HEK293 (cell line): ENCODE data around the gene SPATS1.

Source experiments
- HOXC10 ChIP-seq: sonication (generic); formaldehyde crosslinking; IDR thresholded peaks from 2 replicates; pipeline ENCODE4 v1.8.1; 2023; ENCODE audit warnings: mild to moderate bottlenecking, missing genetic modification reagents
- KLF7 ChIP-seq: fragments of 450-650 bp; formaldehyde crosslinking; IDR thresholded peaks from 2 replicates; pipeline ENCODE4 v1.5.1; 2016; ENCODE audit warnings: missing biosample characterization, missing genetic modification characterization, borderline replicate concordance
- OVOL3 ChIP-seq: fragments of 450-650 bp; formaldehyde crosslinking; IDR thresholded peaks from 2 replicates; pipeline ENCODE4 v1.5.1; 2016; ENCODE audit warnings: missing biosample characterization, missing genetic modification characterization
- PRDM1 ChIP-seq: fragments of 450-650 bp; formaldehyde crosslinking; IDR thresholded peaks from 2 replicates; pipeline ENCODE4; 2016; ENCODE audit warnings: missing biosample characterization, missing genetic modification characterization
- ZEB2 ChIP-seq: fragments of 450-650 bp; formaldehyde crosslinking; IDR thresholded peaks from 2 replicates; pipeline ENCODE4 v1.5.1; 2016; ENCODE audit warnings: missing biosample characterization, missing genetic modification characterization
- ZFP41 ChIP-seq: fragments of 450-650 bp; formaldehyde crosslinking; IDR thresholded peaks from 2 replicates; pipeline ENCODE4 v1.5.1; 2016; ENCODE audit warnings: missing biosample characterization, missing genetic modification characterization, borderline replicate concordance
- ZNF114 ChIP-seq: fragments of 450-650 bp; formaldehyde crosslinking; IDR thresholded peaks from 2 replicates; pipeline ENCODE4 v1.5.0; 2017; ENCODE audit warnings: missing biosample characterization, missing genetic modification characterization
- ZNF157 ChIP-seq: fragments of 450-650 bp; formaldehyde crosslinking; IDR thresholded peaks from 2 replicates; pipeline ENCODE4 v1.5.1; 2016; ENCODE audit warnings: missing biosample characterization, missing genetic modification characterization
- ZNF24 ChIP-seq: fragments of 450-650 bp; formaldehyde crosslinking; IDR thresholded peaks from 2 replicates; pipeline ENCODE4 v1.5.1; 2016; ENCODE audit warnings: missing biosample characterization, missing genetic modification characterization
- ZNF248 ChIP-seq: fragments of 450-650 bp; formaldehyde crosslinking; IDR thresholded peaks from 2 replicates; pipeline ENCODE4 v1.5.1; 2017; ENCODE audit warnings: missing biosample characterization, missing genetic modification characterization
- ZNF274 ChIP-seq, 2 experiments: fragments of 200-500 bp in 1 of 2; fragments of 450-650 bp in 1 of 2; sonication (Bioruptor generic) in 1 of 2; formaldehyde crosslinking in 1 of 2; IDR thresholded peaks; 2 replicates each; pipeline versions ENCODE4 v1.5.1 to v1.6.1; 2014 to 2016; ENCODE audit warnings: borderline replicate concordance in 1 of 2, inconsistent platforms in 1 of 2, low read length in 1 of 2, missing biosample characterization in 1 of 2, missing genetic modification characterization in 1 of 2
- ZNF354C ChIP-seq: fragments of 450-650 bp; formaldehyde crosslinking; IDR thresholded peaks from 2 replicates; pipeline ENCODE4 v1.5.1; 2016; ENCODE audit warnings: missing biosample characterization, missing genetic modification characterization, low read depth, borderline replicate concordance
- ZNF416 ChIP-seq: fragments of 450-650 bp; formaldehyde crosslinking; IDR thresholded peaks from 2 replicates; pipeline ENCODE4 v1.5.1; 2016; ENCODE audit warnings: missing biosample characterization, missing genetic modification characterization
- ZNF433 ChIP-seq: fragments of 450-650 bp; formaldehyde crosslinking; IDR thresholded peaks from 2 replicates; pipeline ENCODE4 v1.5.1; 2016; ENCODE audit warnings: missing biosample characterization, missing genetic modification characterization, low read depth
- ZNF510 ChIP-seq: fragments of 450-650 bp; formaldehyde crosslinking; IDR thresholded peaks from 2 replicates; pipeline ENCODE4 v1.5.1; 2018; ENCODE audit warnings: mild to moderate bottlenecking, missing genetic modification characterization, missing biosample characterization; ENCODE audit not compliant: insufficient replicate concordance
- ZNF514 ChIP-seq: fragments of 450-650 bp; formaldehyde crosslinking; IDR thresholded peaks from 2 replicates; pipeline ENCODE4 v1.5.1; 2016; ENCODE audit warnings: missing biosample characterization, missing genetic modification characterization
- ZNF530 ChIP-seq: fragments of 450-650 bp; formaldehyde crosslinking; IDR thresholded peaks from 2 replicates; pipeline ENCODE4 v1.5.1; 2016; ENCODE audit warnings: low read depth, missing biosample characterization, missing genetic modification characterization
- ZNF664 ChIP-seq: fragments of 450-650 bp; formaldehyde crosslinking; IDR thresholded peaks from 2 replicates; pipeline ENCODE4 v1.5.1; 2016; ENCODE audit warnings: missing biosample characterization, missing genetic modification characterization
- ZNF677 ChIP-seq: fragments of 450-650 bp; IDR thresholded peaks from 2 replicates; pipeline ENCODE4 v1.5.0; 2018; ENCODE audit warnings: missing biosample characterization, mild to moderate bottlenecking, missing genetic modification characterization, moderate library complexity
- ZNF707 ChIP-seq: fragments of 450-650 bp; formaldehyde crosslinking; IDR thresholded peaks from 2 replicates; pipeline ENCODE4 v1.5.1; 2016; ENCODE audit warnings: missing biosample characterization, missing genetic modification characterization
- ZNF76 ChIP-seq: fragments of 450-650 bp; formaldehyde crosslinking; IDR thresholded peaks from 2 replicates; pipeline ENCODE4; 2016; ENCODE audit warnings: low read depth, missing biosample characterization, missing genetic modification characterization, borderline replicate concordance
- TF ChIP-seq, protein P1 (sequence below): fragments of 450-650 bp; formaldehyde crosslinking; IDR thresholded peaks from 2 replicates; pipeline ENCODE4 v1.5.1; 2016; ENCODE audit warnings: missing biosample characterization, missing genetic modification characterization, low read depth
- TF ChIP-seq, protein P2 (sequence below): fragments of 450-650 bp; formaldehyde crosslinking; IDR thresholded peaks from 2 replicates; pipeline ENCODE4 v1.5.1; 2016; ENCODE audit warnings: missing biosample characterization, missing genetic modification characterization
- TF ChIP-seq, protein P3 (sequence below): fragments of 450-650 bp; formaldehyde crosslinking; IDR thresholded peaks from 2 replicates; pipeline ENCODE4 v1.5.1; 2016; ENCODE audit warnings: missing biosample characterization, missing genetic modification characterization
- TF ChIP-seq, protein P4 (sequence below): fragments of 450-650 bp; IDR thresholded peaks from 2 replicates; pipeline ENCODE4 v1.5.1; 2018; ENCODE audit warnings: missing biosample characterization, mild to moderate bottlenecking, missing genetic modification characterization
- TF ChIP-seq, protein P5 (sequence below): fragments of 450-650 bp; formaldehyde crosslinking; IDR thresholded peaks from 2 replicates; pipeline ENCODE4 v1.5.1; 2016; ENCODE audit warnings: missing biosample characterization, missing genetic modification characterization
- TF ChIP-seq, protein P6 (sequence below): fragments of 450-650 bp; formaldehyde crosslinking; IDR thresholded peaks from 2 replicates; pipeline ENCODE4 v1.5.1; 2016; ENCODE audit warnings: missing biosample characterization, missing genetic modification characterization
- TF ChIP-seq, protein P7 (sequence below): fragments of 450-650 bp; formaldehyde crosslinking; IDR thresholded peaks from 2 replicates; pipeline ENCODE4 v1.5.1; 2016; ENCODE audit warnings: missing biosample characterization, missing genetic modification characterization, borderline replicate concordance

SPATS1 gene

DNA sequence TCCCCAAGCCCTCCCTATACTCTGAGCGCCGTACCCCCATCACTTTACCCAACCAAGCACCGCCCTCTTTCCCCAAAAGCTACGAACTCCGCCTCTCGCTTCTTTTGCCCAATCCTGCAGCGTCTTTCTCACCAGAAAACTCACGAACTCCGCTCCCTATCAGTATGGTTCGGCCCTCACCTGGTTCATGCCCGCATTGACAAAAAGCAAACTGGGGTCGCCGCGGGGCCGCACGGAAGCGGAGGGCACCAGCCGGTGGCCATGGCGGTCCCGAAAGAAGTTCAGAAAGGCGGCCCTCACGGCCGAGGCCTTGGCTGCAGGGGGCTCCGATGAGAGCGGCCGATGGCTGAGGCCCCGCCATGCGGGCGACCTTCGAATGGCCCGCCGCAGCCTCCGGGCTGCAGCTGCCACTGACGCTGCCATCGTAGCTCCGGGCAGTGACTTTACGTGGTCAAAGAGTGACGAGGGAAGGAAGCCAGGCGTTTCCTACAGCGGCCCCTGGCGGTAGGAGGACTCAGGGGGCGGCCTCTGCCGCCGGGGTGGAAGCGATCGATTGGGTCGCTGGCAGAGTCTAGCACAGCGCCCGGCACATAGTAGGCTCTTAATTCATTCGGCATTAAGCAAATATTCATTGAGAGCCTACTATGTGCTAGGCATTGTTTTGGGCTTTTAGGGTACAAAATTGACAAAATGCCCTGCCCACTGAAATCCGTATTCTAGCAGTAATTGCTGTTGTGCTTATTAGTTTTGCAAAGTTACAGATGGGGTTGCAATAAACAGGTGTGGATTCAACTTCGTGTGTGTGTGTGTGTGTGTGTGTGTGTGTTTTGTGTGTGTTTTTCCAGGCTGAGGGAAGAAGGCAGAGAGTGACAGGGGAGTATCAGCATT, 29.3 kb upstream of the SPATS1 start, which contains the start of gene AARS2 (continued):
- TF ChIP-seq ZNF157 (tag by site-specific recombination) (no peak), ZNF707 (tag by site-specific recombination) (no peak), ZNF76 (tag by site-specific recombination) (peak; percentile 78; the same call in 1 of the 2 replicates), PRDM1 (no peak), HOXC10 (CRISPR knock-in tag) (peak; percentile 90), ZNF24 (tag by site-specific recombination) (peak; percentile 93), KLF7 (tag by site-specific recombination) (0 out of 2 replicates have a peak, but pooled peaks have one; percentile 43), ZNF510 (tag by site-specific recombination) (no peak), OVOL3 (tag by site-specific recombination) (peak; percentile 78), ZFP41 (tag by site-specific recombination) (no peak), ZNF433 (no peak), ZNF416 (tag by site-specific recombination) (no peak), ZNF354C (tag by site-specific recombination) (no peak), ZNF274 (IDR thresholded peaks at IDR 0.05; ENCODE audit: low read length) (no peak), ZNF274 (tag by site-specific recombination; IDR thresholded peaks at IDR 0.05; ENCODE audit: borderline replicate concordance) (no peak), ZNF664 (tag by site-specific recombination) (peak; percentile 46), ZNF514 (tag by site-specific recombination) (no peak), ZNF677 (tag by site-specific recombination) (no peak), ZEB2 (tag by site-specific recombination) (peak; percentile 83; the same call in 1 of the 2 replicates), ZNF248 (tag by site-specific recombination) (no peak), ZNF530 (no peak), ZNF114 (no peak)
- TF ChIP-seq, protein P1, sequence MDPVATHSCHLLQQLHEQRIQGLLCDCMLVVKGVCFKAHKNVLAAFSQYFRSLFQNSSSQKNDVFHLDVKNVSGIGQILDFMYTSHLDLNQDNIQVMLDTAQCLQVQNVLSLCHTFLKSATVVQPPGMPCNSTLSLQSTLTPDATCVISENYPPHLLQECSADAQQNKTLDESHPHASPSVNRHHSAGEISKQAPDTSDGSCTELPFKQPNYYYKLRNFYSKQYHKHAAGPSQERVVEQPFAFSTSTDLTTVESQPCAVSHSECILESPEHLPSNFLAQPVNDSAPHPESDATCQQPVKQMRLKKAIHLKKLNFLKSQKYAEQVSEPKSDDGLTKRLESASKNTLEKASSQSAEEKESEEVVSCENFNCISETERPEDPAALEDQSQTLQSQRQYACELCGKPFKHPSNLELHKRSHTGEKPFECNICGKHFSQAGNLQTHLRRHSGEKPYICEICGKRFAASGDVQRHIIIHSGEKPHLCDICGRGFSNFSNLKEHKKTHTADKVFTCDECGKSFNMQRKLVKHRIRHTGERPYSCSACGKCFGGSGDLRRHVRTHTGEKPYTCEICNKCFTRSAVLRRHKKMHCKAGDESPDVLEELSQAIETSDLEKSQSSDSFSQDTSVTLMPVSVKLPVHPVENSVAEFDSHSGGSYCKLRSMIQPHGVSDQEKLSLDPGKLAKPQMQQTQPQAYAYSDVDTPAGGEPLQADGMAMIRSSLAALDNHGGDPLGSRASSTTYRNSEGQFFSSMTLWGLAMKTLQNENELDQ, result no peak
- TF ChIP-seq, protein P2, sequence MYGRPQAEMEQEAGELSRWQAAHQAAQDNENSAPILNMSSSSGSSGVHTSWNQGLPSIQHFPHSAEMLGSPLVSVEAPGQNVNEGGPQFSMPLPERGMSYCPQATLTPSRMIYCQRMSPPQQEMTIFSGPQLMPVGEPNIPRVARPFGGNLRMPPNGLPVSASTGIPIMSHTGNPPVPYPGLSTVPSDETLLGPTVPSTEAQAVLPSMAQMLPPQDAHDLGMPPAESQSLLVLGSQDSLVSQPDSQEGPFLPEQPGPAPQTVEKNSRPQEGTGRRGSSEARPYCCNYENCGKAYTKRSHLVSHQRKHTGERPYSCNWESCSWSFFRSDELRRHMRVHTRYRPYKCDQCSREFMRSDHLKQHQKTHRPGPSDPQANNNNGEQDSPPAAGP, result peak; percentile 90
- TF ChIP-seq, protein P3, sequence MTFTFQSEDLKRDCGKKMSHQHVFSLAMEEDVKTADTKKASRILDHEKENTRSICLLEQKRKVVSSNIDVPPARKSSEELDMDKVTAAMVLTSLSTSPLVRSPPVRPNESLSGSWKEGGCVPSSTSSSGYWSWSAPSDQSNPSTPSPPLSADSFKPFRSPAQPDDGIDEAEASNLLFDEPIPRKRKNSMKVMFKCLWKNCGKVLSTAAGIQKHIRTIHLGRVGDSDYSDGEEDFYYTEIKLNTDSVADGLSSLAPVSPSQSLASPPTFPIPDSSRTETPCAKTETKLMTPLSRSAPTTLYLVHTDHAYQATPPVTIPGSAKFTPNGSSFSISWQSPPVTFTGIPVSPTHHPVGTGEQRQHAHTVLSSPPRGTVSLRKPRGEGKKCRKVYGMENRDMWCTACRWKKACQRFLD (tag by site-specific recombination), result no peak
- TF ChIP-seq, protein P4, sequence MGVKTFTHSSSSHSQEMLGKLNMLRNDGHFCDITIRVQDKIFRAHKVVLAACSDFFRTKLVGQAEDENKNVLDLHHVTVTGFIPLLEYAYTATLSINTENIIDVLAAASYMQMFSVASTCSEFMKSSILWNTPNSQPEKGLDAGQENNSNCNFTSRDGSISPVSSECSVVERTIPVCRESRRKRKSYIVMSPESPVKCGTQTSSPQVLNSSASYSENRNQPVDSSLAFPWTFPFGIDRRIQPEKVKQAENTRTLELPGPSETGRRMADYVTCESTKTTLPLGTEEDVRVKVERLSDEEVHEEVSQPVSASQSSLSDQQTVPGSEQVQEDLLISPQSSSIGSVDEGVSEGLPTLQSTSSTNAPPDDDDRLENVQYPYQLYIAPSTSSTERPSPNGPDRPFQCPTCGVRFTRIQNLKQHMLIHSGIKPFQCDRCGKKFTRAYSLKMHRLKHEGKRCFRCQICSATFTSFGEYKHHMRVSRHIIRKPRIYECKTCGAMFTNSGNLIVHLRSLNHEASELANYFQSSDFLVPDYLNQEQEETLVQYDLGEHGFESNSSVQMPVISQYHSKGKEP (tag by site-specific recombination), result peak; percentile 88
- TF ChIP-seq, protein P5, sequence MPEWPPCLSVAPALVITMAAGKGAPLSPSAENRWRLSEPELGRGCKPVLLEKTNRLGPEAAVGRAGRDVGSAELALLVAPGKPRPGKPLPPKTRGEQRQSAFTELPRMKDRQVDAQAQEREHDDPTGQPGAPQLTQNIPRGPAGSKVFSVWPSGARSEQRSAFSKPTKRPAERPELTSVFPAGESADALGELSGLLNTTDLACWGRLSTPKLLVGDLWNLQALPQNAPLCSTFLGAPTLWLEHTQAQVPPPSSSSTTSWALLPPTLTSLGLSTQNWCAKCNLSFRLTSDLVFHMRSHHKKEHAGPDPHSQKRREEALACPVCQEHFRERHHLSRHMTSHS, result no peak
- TF ChIP-seq, protein P6, sequence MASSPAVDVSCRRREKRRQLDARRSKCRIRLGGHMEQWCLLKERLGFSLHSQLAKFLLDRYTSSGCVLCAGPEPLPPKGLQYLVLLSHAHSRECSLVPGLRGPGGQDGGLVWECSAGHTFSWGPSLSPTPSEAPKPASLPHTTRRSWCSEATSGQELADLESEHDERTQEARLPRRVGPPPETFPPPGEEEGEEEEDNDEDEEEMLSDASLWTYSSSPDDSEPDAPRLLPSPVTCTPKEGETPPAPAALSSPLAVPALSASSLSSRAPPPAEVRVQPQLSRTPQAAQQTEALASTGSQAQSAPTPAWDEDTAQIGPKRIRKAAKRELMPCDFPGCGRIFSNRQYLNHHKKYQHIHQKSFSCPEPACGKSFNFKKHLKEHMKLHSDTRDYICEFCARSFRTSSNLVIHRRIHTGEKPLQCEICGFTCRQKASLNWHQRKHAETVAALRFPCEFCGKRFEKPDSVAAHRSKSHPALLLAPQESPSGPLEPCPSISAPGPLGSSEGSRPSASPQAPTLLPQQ (tag by site-specific recombination), result peak; percentile 90; the same call in 1 of the 2 replicates
- TF ChIP-seq, protein P7, sequence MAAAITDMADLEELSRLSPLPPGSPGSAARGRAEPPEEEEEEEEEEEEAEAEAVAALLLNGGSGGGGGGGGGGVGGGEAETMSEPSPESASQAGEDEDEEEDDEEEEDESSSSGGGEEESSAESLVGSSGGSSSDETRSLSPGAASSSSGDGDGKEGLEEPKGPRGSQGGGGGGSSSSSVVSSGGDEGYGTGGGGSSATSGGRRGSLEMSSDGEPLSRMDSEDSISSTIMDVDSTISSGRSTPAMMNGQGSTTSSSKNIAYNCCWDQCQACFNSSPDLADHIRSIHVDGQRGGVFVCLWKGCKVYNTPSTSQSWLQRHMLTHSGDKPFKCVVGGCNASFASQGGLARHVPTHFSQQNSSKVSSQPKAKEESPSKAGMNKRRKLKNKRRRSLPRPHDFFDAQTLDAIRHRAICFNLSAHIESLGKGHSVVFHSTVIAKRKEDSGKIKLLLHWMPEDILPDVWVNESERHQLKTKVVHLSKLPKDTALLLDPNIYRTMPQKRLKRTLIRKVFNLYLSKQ, result no peak
